SU-DHL-6 (cell line): ENCODE data around the gene OSBPL9.

Source experiments
- H2AFZ ChIP-seq: fragments of 200-600 bp; sonication (generic); 2 replicates; pipeline ENCODE4 v1.6.1; 2014; ENCODE audit warnings: low read depth, mild to moderate bottlenecking, moderate library complexity, mixed read lengths, antibody characterized with exemption, low read length; ENCODE audit not compliant: severe bottlenecking
- H3F3A ChIP-seq: fragments of 200-600 bp; shearing (Covaris generic); 2 replicates; pipeline ENCODE4 v1.6.0; 2016; ENCODE audit warnings: antibody characterized with exemption, mild to moderate bottlenecking; ENCODE audit not compliant: insufficient read depth
- H3K27ac ChIP-seq: fragments of 200-600 bp; sonication (generic); 2 replicates; pipeline ENCODE4 v1.5.1; 2016; ENCODE audit warnings: low read depth, mild to moderate bottlenecking, low read length, moderate library complexity, mixed read lengths
- H3K27me3 ChIP-seq: fragments of 200-600 bp; sonication (generic), shearing (Covaris generic); 2 replicates; pipeline ENCODE4 v1.6.0; 2014; ENCODE audit warnings: mild to moderate bottlenecking, low read length
- H3K36me3 ChIP-seq: fragments of 200-600 bp; sonication (generic); 2 replicates; pipeline ENCODE4 v1.6.1; 2014; ENCODE audit warnings: mild to moderate bottlenecking, low read length, mixed read lengths
- H3K4me2 ChIP-seq: fragments of 300-600, 200-600 bp; shearing (Covaris generic), sonication (generic); 2 replicates; pipeline ENCODE4 v1.6.0; 2014; ENCODE audit warnings: low read length, low read depth, mild to moderate bottlenecking; ENCODE audit not compliant: poor library complexity, severe bottlenecking
- H3K4me3 ChIP-seq: fragments of 200-600 bp; sonication (generic); 2 replicates; pipeline ENCODE4 v1.5.1; 2014; ENCODE audit warnings: antibody characterized with exemption, low read length, mild to moderate bottlenecking, mixed read lengths; ENCODE audit not compliant: insufficient read depth, poor library complexity, severe bottlenecking
- H3K79me2 ChIP-seq: fragments of 200-600 bp; sonication (generic); 2 replicates; pipeline ENCODE4 v1.6.1; 2014; ENCODE audit warnings: mild to moderate bottlenecking, low read length, moderate library complexity; ENCODE audit not compliant: insufficient read depth
- H3K9ac ChIP-seq: fragments of 200-600 bp; sonication (generic); 2 replicates; pipeline ENCODE4 v1.7.0; 2014; ENCODE audit warnings: mild to moderate bottlenecking, low read length
- H3K9me2 ChIP-seq: fragments of 200-600 bp; sonication (generic); replicated peaks from 2 replicates; pipeline ENCODE4 v1.6.1; 2014; ENCODE audit warnings: low read length; ENCODE audit not compliant: insufficient read depth
- H3K9me3 ChIP-seq: fragments of 200-600 bp; sonication (generic); 2 replicates; pipeline ENCODE4 v1.6.1; 2014; ENCODE audit warnings: low read length, mixed read lengths; ENCODE audit not compliant: insufficient read depth
- H4K20me1 ChIP-seq: fragments of 200-600 bp; sonication (generic); 2 replicates; pipeline ENCODE4 v1.6.1; 2014; ENCODE audit warnings: low read depth, mild to moderate bottlenecking, antibody characterized with exemption, low read length, moderate library complexity, mixed read lengths
- CTCF ChIP-seq: fragments of 200-600 bp; sonication (generic); IDR thresholded peaks from one replicate; pipeline ENCODE4 v1.5.1; 2017; ENCODE audit warnings: antibody characterized with exemption, mild to moderate bottlenecking, low read length, moderate library complexity; ENCODE audit not compliant: insufficient read depth, poor library complexity, severe bottlenecking
- EZH2phosphoT487 ChIP-seq: fragments of 200-600 bp; sonication (generic), shearing (Covaris generic); conservative IDR thresholded peaks from 2 replicates; pipeline ENCODE4 v1.6.1; 2018; ENCODE audit warnings: mild to moderate bottlenecking, antibody characterized with exemption, low read length, moderate library complexity, mixed read lengths

The OSBPL9 gene

GRCh38 chr1:51583532-51583931, 33.4 kb upstream of the OSBPL9 start:
- no peak overlapping the region for H3K4me2 ChIP-seq
- no peaks in the 10 kb centered on the region for H3K36me3 ChIP-seq
- no peaks in the 10 kb centered on the region for H4K20me1 ChIP-seq
- H3K4me3 ChIP-seq: no peak overlapping the region
- no peak overlapping the region for H2AFZ ChIP-seq
- no peak overlapping the region for H3K9ac ChIP-seq
- no peaks in the 10 kb centered on the region for H3F3A ChIP-seq
- H3K27me3 ChIP-seq: no peaks in the 10 kb centered on the region
- no peak overlapping the region for H3K27ac ChIP-seq
- no peaks in the 10 kb centered on the region for H3K9me2 ChIP-seq
- H3K79me2 ChIP-seq: no peaks in the 10 kb centered on the region
- TF ChIP-seq CTCF: no peak
- no peak for TF ChIP-seq EZH2phosphoT487
- no peaks in the 10 kb centered on the region for H3K9me3 ChIP-seq

- no peak for TF ChIP-seq CTCF
- no peak for TF ChIP-seq EZH2phosphoT487
- Histone ChIP-seq H3K79me2 (no peaks in the 10 kb centered on the region), H3F3A (no peaks in the 10 kb centered on the region), H2AFZ (no peak overlapping the region), H3K4me3 (no peak overlapping the region), H4K20me1 (no peaks in the 10 kb centered on the region), H3K4me2 (no peak overlapping the region), H3K9ac (no peak overlapping the region), H3K27ac (no peak overlapping the region), H3K36me3 (no peaks in the 10 kb centered on the region), H3K27me3 (no peaks in the 10 kb centered on the region), H3K9me3 (no peaks in the 10 kb centered on the region), H3K9me2 (no peaks in the 10 kb centered on the region)
These were observed 32.9 kb upstream of the OSBPL9 start for GRCh38 chr1:51584021-51584420.

- no peaks in the 10 kb centered on the region for H3K9me3 ChIP-seq
- H2AFZ ChIP-seq: no peak overlapping the region
- H3K4me2 ChIP-seq: no peak overlapping the region
- H3K27me3 ChIP-seq: no peaks in the 10 kb centered on the region
- H3K9me2 ChIP-seq: no peaks in the 10 kb centered on the region
- no peaks in the 10 kb centered on the region for H3K79me2 ChIP-seq
- H3F3A ChIP-seq: no peaks in the 10 kb centered on the region
- no peak overlapping the region for H3K9ac ChIP-seq
- H3K36me3 ChIP-seq: no peaks in the 10 kb centered on the region
- H3K27ac ChIP-seq: no peak overlapping the region
- no peaks in the 10 kb centered on the region for H4K20me1 ChIP-seq
- no peak overlapping the region for H3K4me3 ChIP-seq
- no peak for TF ChIP-seq EZH2phosphoT487
- TF ChIP-seq CTCF: no peak
These were observed 24.2 kb upstream of the OSBPL9 start for GRCh38 chr1:51592711-51593110.
